Measurements from ENCODE around the gene GRIPAP1.

DNA sequence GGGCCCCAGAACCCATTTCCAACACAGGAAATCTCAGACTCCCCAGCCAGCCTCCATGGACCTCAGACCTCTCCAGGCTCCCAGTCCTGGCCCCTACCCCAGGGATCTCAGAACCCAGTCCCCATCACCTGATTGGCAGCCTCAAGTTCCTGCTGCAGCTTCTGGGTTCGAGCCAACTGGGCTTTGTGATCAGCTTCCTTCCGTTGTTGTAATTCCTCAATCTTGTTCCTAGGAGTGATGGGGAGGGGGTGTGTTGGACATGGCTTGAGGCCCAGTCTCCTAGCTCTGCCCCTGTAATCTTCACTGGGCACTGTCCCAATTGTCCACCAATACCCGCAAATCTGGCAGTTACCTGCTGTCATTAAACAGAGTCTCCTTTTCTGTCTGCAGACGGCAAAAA lies 12.6 kb downstream of the GRIPAP1 start:
- TF ChIP-seq SUZ12 (IDR thresholded peaks at IDR 0.05): no peak
- TF ChIP-seq ELF4 (IDR thresholded peaks at IDR 0.05): no peak
- TF ChIP-seq SP1 (IDR thresholded peaks at IDR 0.05): no peak
- no peak for TF ChIP-seq ARNT (IDR thresholded peaks at IDR 0.05)
- TF ChIP-seq TARDBP (IDR thresholded peaks at IDR 0.05): no peak
- TF ChIP-seq FOXM1 (IDR thresholded peaks at IDR 0.05; ENCODE audit: borderline replicate concordance): no peak

Data from HEK293T (cell line).